GM19467 (cell line): Measurements from ENCODE around the gene CTPS2.
"Not testable (repeated sequence)": the region's sequence is repeated elsewhere in the genome, so short reads cannot be mapped to it uniquely, and the experiment has no call there.

Experiments used
- ATAC-seq: cut with Tn5 transposase; IDR thresholded peaks from one replicate; pipeline ENCODE4 v1.9.1; 2021; ENCODE audit warnings: mild to moderate bottlenecking, moderate library complexity; ENCODE audit not compliant: unreplicated experiment

Gene CTPS2

GRCh38 chrX:16712548-16713155, at the start of gene CTPS2:
Gene CTPS2 (minus strand): TSS chrX:16712669. CDS start chrX:16702902, 9,767 bp downstream.
- ATAC-seq = peak; percentile 53

- ATAC-seq = not testable (repeated sequence)
Measured at GRCh38 chrX:16761500-16761899, 49.0 kb upstream of the CTPS2 start.

GRCh38 chrX:16756724-16757123, 44.3 kb upstream of the CTPS2 start:
- ATAC-seq = no peak

GRCh38 chrX:16754019-16754418, 41.5 kb upstream of the CTPS2 start:
- no peak for ATAC-seq

- ATAC-seq = no peak
Measured at GRCh38 chrX:16750136-16750535, 37.7 kb upstream of the CTPS2 start.

- ATAC-seq = no peak
Measured at GRCh38 chrX:16748425-16748824, 36.0 kb upstream of the CTPS2 start.

- no peak for ATAC-seq
Measured at GRCh38 chrX:16745659-16746058, 33.2 kb upstream of the CTPS2 start.

GRCh38 chrX:16745102-16745501, 32.6 kb upstream of the CTPS2 start:
- no peak for ATAC-seq

- no peak for ATAC-seq
Measured at GRCh38 chrX:16743604-16744325, 31.3 kb upstream of the CTPS2 start.

- ATAC-seq = no peak
Measured at GRCh38 chrX:16739574-16739973, 27.1 kb upstream of the CTPS2 start.

GRCh38 chrX:16737024-16737423, 24.6 kb upstream of the CTPS2 start:
- no peak for ATAC-seq

GRCh38 chrX:16733013-16733412, 20.5 kb upstream of the CTPS2 start:
- no peak for ATAC-seq

- ATAC-seq = no peak
Measured at GRCh38 chrX:16730450-16730849, 18.0 kb upstream of the CTPS2 start.

- ATAC-seq = no peak
Measured at GRCh38 chrX:16727637-16728036, 15.2 kb upstream of the CTPS2 start.

- ATAC-seq = peak; percentile 83
Measured at GRCh38 chrX:16726347-16726988, 14.0 kb upstream of the CTPS2 start.

- no peak for ATAC-seq
Measured at GRCh38 chrX:16725072-16725471, 12.6 kb upstream of the CTPS2 start.

- no peak for ATAC-seq
Measured at GRCh38 chrX:16722481-16722880, 10.0 kb upstream of the CTPS2 start.

GRCh38 chrX:16719334-16720084, 7.0 kb upstream of the CTPS2 start, which contains the start of gene SYAP1:
Gene SYAP1 (plus strand): TSS chrX:16719612. CDS start chrX:16719725, 113 bp downstream.
- peak; percentile 99 for ATAC-seq

- peak; percentile 31 for ATAC-seq
Measured at GRCh38 chrX:16718824-16719333, 6.4 kb upstream of the CTPS2 start.

GRCh38 chrX:16716451-16716850, 4.0 kb upstream of the CTPS2 start:
- ATAC-seq = not testable (repeated sequence)

GRCh38 chrX:16715638-16716037, 3.2 kb upstream of the CTPS2 start:
- ATAC-seq = not testable (repeated sequence)
